ENCODE measurements around the gene GAS6.

GAS6 gene

GRCh38 chr13:113862191-113862930 lies 1.5 kb downstream of the GAS6 start:
- Mint-ChIP-seq H3K4me1 (peaks cover 45% of the 10 kb centered on the region), H3K36me3 (ENCODE audit: low read depth) (no peaks in the 10 kb centered on the region), H3K9me3 (peaks cover 5% of the 10 kb centered on the region), H3K27ac (peak overlapping the region; percentile 14 to 70 (median 60)), H3K27me3 (ENCODE audit: low read depth) (peaks cover 61% of the 10 kb centered on the region), H3K4me3 (peak overlapping the region; percentile 81 to 90 (median 85))
- no peak for TF ChIP-seq CTCF (IDR thresholded peaks at IDR 0.05; ENCODE audit: unreplicated experiment in 3 of 3)

GRCh38 chr13:113861433-113862030 lies 2.3 kb downstream of the GAS6 start:
- TF ChIP-seq CTCF (IDR thresholded peaks at IDR 0.05; ENCODE audit: unreplicated experiment in 3 of 3), result no peak
- Mint-ChIP-seq H3K4me3 (peak overlapping the region; percentile 81 to 90 (median 85)), H3K4me1 (peaks cover 45% of the 10 kb centered on the region), H3K27me3 (ENCODE audit: low read depth) (peaks cover 64% of the 10 kb centered on the region), H3K27ac (peak overlapping the region in 2 of 3 experiments; percentile 35 to 41), H3K36me3 (ENCODE audit: low read depth) (no peaks in the 10 kb centered on the region), H3K9me3 (peaks cover 5% of the 10 kb centered on the region)

- TF ChIP-seq CTCF (IDR thresholded peaks at IDR 0.05; ENCODE audit: unreplicated experiment in 3 of 3), result no peak
Observed at GRCh38 chr13:113860665-113861432, 3.0 kb downstream of the GAS6 start.

GRCh38 chr13:113860051-113860664 lies 3.7 kb downstream of the GAS6 start:
- no peaks in the 10 kb centered on the region for H3K9me3 Mint-ChIP-seq
- H3K27me3 Mint-ChIP-seq (ENCODE audit: low read depth), result peaks cover 51% of the 10 kb centered on the region
- H3K4me1 Mint-ChIP-seq, result peaks cover 40% of the 10 kb centered on the region
- peak overlapping the region; percentile 72 to 93 (median 81) for H3K27ac Mint-ChIP-seq
- TF ChIP-seq CTCF (IDR thresholded peaks at IDR 0.05; ENCODE audit: unreplicated experiment in 3 of 3), result no peak
- H3K4me3 Mint-ChIP-seq, result peak overlapping the region; percentile 62 to 72 (median 64)
- H3K36me3 Mint-ChIP-seq (ENCODE audit: low read depth), result no peaks in the 10 kb centered on the region

More at GRCh38 chr13:113860665-113861432, 3.0 kb downstream of the GAS6 start:
- no peaks in the 10 kb centered on the region for H3K36me3 Mint-ChIP-seq (ENCODE audit: low read depth)
- peaks cover 3% of the 10 kb centered on the region for H3K9me3 Mint-ChIP-seq
- peak overlapping the region; percentile 81 to 90 (median 85) for H3K4me3 Mint-ChIP-seq
- peak overlapping the region; percentile 72 to 93 (median 81) for H3K27ac Mint-ChIP-seq
- H3K4me1 Mint-ChIP-seq, result peaks cover 42% of the 10 kb centered on the region
- peaks cover 58% of the 10 kb centered on the region for H3K27me3 Mint-ChIP-seq (ENCODE audit: low read depth)

GRCh38 chr13:113859311-113860050 lies 4.4 kb downstream of the GAS6 start:
- peak overlapping the region in 2 of 3 experiments; percentile 50 to 61 for H3K4me3 Mint-ChIP-seq
- peaks cover 42% of the 10 kb centered on the region for H3K4me1 Mint-ChIP-seq
- peak overlapping the region; percentile 70 to 93 (median 81) for H3K27ac Mint-ChIP-seq
- peaks cover 44% of the 10 kb centered on the region for H3K27me3 Mint-ChIP-seq (ENCODE audit: low read depth)
- H3K9me3 Mint-ChIP-seq, result no peaks in the 10 kb centered on the region
- no peak for TF ChIP-seq CTCF (IDR thresholded peaks at IDR 0.05; ENCODE audit: unreplicated experiment in 3 of 3)
- H3K36me3 Mint-ChIP-seq (ENCODE audit: low read depth), result no peaks in the 10 kb centered on the region

All from nephron (organoid).